Motor neuron (in vitro differentiated cells): ENCODE data around the gene GP1BB. TPM values are rescaled to one million over a fixed set of nuclear protein-coding genes. Genes with fewer than 3 reads are reported as not detected.
"Not testable (repeated sequence)": the region's sequence is repeated elsewhere in the genome, so short reads cannot be mapped to it uniquely, and the experiment has no call there.

ENCODE experiments used
- ATAC-seq, 8 experiments: fragments of 200-7000 bp; cut with Tn5 transposase; replicated peaks in 6 of 8; 2 replicates each; pipeline ENCODE4 v1.8.0; 2021; ENCODE audit warnings: mild to moderate bottlenecking in 8 of 8, moderate library complexity in 8 of 8
- H3K27ac ChIP-seq, 2 donors: fragments of 250-450 bp; sonication (Bioruptor Pico); 2 replicates each; pipeline ENCODE4 v1.9.0; 2021; ENCODE audit warnings: antibody characterized with exemption in 2 of 2, mild to moderate bottlenecking in 2 of 2, moderate library complexity in 1 of 2
- H3K4me1 ChIP-seq, 2 donors: fragments of 250-450 bp; sonication (Bioruptor Pico); replicated peaks in 1 of 2; 2 replicates each; pipeline ENCODE4 v1.6.1; 2021; ENCODE audit warnings: antibody characterized with exemption in 2 of 2, mild to moderate bottlenecking in 2 of 2, moderate library complexity in 1 of 2
- H3K4me3 ChIP-seq, 5 donors: fragments of 250-450 bp; sonication (Bioruptor Pico); 2 replicates each; pipeline ENCODE4 v1.9.0; 2021; ENCODE audit warnings: antibody characterized with exemption in 5 of 5, mild to moderate bottlenecking in 5 of 5, moderate library complexity in 4 of 5
- WGBS, 10 experiments: fragments of 450-650 bp; shearing (Covaris generic); methylation state at CpG; one replicate each; pipeline ENCODE4 v1.0.0; 2022; 5-methylcytosine and 5-hydroxymethylcytosine counted together
- in situ Hi-C, 9 experiments: fragments of 400-800 bp; cut with MboI; loops; one replicate each; pipeline ENCODE4 v1.15.0; 2021; ENCODE audit warnings: low sequenced_read_pairs in 9 of 9, low pct_unique_long_range_greater_than_20kb in 2 of 9; ENCODE audit not compliant: unreplicated experiment in 9 of 9
- total RNA-seq, 8 experiments: library from RNA; unstranded; fragments of 300-600 nt; gene quantifications; 2 replicates each; pipeline versions ENCODE4 v1.2.3 to v1.2.4, GENCODE V29; 2022

The GP1BB gene
- 1 to 10 TPM in 7 of 8 experiments, not detected in 1; 2.0 to 7.4 (median 3.5) TPM for total RNA-seq

- H3K4me1 ChIP-seq, result peaks cover 31 to 42% of the 10 kb centered on the region in 2 donors
- WGBS, 10 experiments, result 0 to 100% (median 20%) methylated on average over 2 to 23 of the region's 80 CpGs; no CpG with 5 or more reads in 3 of the 10 experiments
- H3K4me3 ChIP-seq, result peak within 1 kb of the TSS; percentile 5 to 28 (median 17)
- ATAC-seq, result peak in 5 of 8 experiments; percentile 34 to 73 (median 70)
- peak within 1 kb of the TSS in 1 of 2 donors; percentile 48 for H3K27ac ChIP-seq
- in situ Hi-C loops, result loop anchor here in 2 of 9 experiments (10.0 to 25.0 kb wide), 2 partner anchors 189 to 191 kb away; no protein-coding TSS in a partner anchor
These were observed at the start of gene GP1BB for GRCh38 chr22:19723232-19723982. Gene GP1BB (plus strand): TSS chr22:19723539. CDS start chr22:19723570, 31 bp downstream.

DNA sequence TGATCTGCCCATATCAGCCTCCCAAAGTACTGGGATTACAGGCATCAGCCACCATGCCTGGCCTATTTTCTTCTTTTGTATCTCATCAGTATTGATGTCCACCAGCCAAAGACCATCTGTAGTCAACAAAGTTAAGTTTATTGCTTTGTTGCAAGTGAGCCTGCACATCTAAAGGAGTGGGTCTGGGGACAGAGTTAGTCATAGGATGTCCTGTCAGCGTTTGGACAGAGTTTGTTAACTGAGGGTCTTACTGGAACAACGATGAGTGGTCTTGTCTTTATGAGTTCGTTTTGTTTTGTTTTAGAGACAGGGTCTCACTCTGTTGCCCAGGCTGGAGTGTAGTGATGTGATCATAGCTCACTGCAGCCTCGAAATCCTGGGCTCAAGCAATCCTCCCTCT is 49.7 kb upstream of the GP1BB start:
- H3K27ac ChIP-seq, result no peak overlapping the region
- no peak for ATAC-seq
- in situ Hi-C loops, result no loop called here
- no peaks in the 10 kb centered on the region for H3K4me1 ChIP-seq
- no peak overlapping the region for H3K4me3 ChIP-seq
- 40 to 63% (median 58%) methylated on average over 1 to 4 of the region's 4 CpGs; no CpG with 5 or more reads in 4 of the 10 experiments for WGBS, 10 experiments

DNA sequence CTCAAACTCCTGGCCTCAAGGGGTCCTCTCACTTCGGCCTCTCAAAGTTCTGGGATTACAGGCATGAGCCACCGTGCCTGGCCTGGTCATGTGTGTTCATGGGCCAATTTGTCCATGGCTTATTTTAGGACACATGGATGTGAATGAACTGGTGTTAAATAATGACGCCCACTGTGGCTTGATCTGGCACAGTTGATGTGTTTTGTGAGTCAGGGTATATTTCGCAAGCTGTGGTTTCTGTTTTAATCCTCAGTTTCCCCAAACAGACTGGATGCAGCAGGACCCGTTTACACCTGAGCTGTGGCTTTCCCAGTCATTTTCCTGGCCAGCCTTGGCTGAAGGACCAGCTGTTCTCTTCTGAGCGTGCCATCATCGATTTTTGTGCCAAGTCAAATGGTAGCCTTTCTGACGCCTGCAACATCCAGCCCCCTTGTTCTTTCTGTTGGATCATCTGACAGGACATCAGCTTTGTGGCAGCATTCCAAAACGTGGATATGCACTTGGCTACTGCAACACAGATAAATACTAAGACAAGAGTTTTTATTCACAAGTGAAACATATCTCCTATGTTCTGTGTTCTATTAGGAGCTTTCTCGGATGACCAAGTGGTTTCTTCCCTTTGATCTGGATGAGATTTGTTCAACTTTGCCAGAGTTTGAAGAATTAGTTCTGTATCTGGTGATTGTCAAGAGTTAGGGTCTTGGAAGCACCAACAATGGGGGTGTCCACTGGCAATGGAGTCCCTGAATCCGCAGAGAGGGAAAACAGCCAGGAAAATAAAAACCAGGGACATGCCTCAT is 49.0 kb upstream of the GP1BB start:
- Histone ChIP-seq H3K4me3 (no peak overlapping the region), H3K4me1 (peaks cover 5 to 6% of the 10 kb centered on the region in 2 donors), H3K27ac (no peak overlapping the region)
- in situ Hi-C loops, result no loop called here
- no peak for ATAC-seq
- WGBS, 10 experiments, result 11 to 92% (median 68%) methylated on average over 3 to 7 of the region's 11 CpGs; no CpG with 5 or more reads in 2 of the 10 experiments

DNA sequence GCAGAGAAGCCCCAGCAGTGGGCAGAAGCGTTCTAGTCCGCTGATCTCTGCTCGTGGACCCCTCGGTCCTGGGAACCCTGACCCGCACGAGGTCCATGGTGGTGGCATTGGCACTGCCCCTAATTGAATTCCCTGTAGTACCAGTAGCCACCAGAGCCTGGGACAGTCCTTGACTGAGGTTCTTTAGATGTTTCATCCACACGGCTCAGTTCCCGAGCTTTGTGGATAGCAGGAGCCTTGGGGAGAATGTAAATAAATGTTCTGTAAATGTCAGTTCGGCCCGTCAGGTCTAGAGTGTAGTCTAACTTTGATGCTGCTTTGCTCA is 48.4 kb upstream of the GP1BB start:
- in situ Hi-C loops, result no loop called here
- WGBS, 10 experiments, result 40 to 95% (median 76%) methylated on average over 1 to 8 of the region's 10 CpGs; no CpG with 5 or more reads in 1 of the 10 experiments
- ATAC-seq, result no peak
- H3K4me1 ChIP-seq, result peaks cover 8 to 10% of the 10 kb centered on the region in 2 donors
- no peak overlapping the region for H3K27ac ChIP-seq
- H3K4me3 ChIP-seq, result no peak overlapping the region

GRCh38 chr22:19675428-19675827 is 47.9 kb upstream of the GP1BB start:
- Histone ChIP-seq H3K27ac (no peak overlapping the region), H3K4me1 (peaks cover 8 to 10% of the 10 kb centered on the region in 2 donors), H3K4me3 (no peak overlapping the region)
- WGBS, 10 experiments, result 0 to 100% (median 55%) methylated on average over 1 to 7 of the region's 7 CpGs
- ATAC-seq, result no peak
- in situ Hi-C loops, result no loop called here

GRCh38 chr22:19676437-19676836 is 46.9 kb upstream of the GP1BB start:
- not testable (repeated sequence) for ATAC-seq
- 0 to 100% (median 69%) methylated on average over 1 of the region's 1 CpG; no CpG with 5 or more reads in 2 of the 10 experiments for WGBS, 10 experiments

GRCh38 chr22:19678949-19679521 is 44.3 kb upstream of the GP1BB start:
- peak overlapping the region in 1 of 2 donors; percentile 23 for H3K27ac ChIP-seq
- H3K4me1 ChIP-seq, result peaks cover 8 to 10% of the 10 kb centered on the region in 2 donors
- 5 to 68% (median 43%) methylated on average over 3 to 6 of the region's 11 CpGs; no CpG with 5 or more reads in 5 of the 10 experiments for WGBS, 10 experiments
- H3K4me3 ChIP-seq, result no peak overlapping the region
- peak in 6 of 8 experiments; percentile 31 to 80 (median 56) for ATAC-seq
- in situ Hi-C loops, result no loop called here

More at GRCh38 chr22:19676437-19676836, 46.9 kb upstream of the GP1BB start:
- in situ Hi-C loops, H3K27ac ChIP-seq, H3K4me3 ChIP-seq: not testable (repeated sequence)
- H3K4me1 ChIP-seq, result peaks cover 8 to 10% of the 10 kb centered on the region in 2 donors

- H3K4me1 ChIP-seq, result peaks cover 8 to 10% of the 10 kb centered on the region in 2 donors
- 0 to 50% (median 40%) methylated on average over 1 of the region's 14 CpGs; no CpG with 5 or more reads in 7 of the 10 experiments for WGBS, 10 experiments
- ATAC-seq, result peak; percentile 37 to 98 (median 66)
- H3K27ac ChIP-seq, result peak overlapping the region in 1 of 2 donors; percentile 23
- in situ Hi-C loops, result no loop called here
- H3K4me3 ChIP-seq, result no peak overlapping the region
These were observed 43.7 kb upstream of the GP1BB start for GRCh38 chr22:19679522-19680101.

DNA sequence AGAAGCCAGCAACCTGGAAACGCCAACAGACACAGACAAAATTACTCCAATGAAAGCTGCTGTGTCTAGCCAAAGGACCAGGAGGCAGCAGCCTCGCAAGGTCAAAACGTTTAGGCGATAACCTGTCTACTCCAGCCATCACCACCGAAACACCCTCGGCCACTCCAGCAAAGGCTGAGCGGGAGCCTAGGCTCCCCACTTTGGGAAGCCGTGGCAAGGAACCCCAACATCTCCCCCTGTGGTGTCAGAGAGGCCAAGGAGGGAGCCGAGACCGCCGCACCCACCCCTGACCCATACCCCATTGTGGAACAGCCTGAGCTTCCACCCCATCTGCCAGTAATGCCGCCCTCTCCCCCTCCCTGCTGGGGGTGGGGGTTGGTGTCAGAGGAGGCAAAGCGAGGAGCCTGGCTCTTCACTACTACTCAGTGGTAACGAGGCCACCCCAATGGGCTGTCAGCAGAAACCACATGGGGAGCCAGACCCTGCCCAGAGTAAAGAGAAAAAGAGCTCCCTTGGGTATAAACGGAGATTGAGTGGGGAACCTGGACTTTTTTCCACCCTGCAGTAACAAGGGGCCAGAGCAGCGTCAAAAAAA is 43.0 kb upstream of the GP1BB start:
- H3K27ac ChIP-seq, result no peak overlapping the region
- peaks cover 8 to 10% of the 10 kb centered on the region in 2 donors for H3K4me1 ChIP-seq
- H3K4me3 ChIP-seq, result no peak overlapping the region
- in situ Hi-C loops, result no loop called here
- 73 to 100% (median 87%) methylated on average over 1 to 3 of the region's 16 CpGs; no CpG with 5 or more reads in 5 of the 10 experiments for WGBS, 10 experiments
- no peak for ATAC-seq

DNA sequence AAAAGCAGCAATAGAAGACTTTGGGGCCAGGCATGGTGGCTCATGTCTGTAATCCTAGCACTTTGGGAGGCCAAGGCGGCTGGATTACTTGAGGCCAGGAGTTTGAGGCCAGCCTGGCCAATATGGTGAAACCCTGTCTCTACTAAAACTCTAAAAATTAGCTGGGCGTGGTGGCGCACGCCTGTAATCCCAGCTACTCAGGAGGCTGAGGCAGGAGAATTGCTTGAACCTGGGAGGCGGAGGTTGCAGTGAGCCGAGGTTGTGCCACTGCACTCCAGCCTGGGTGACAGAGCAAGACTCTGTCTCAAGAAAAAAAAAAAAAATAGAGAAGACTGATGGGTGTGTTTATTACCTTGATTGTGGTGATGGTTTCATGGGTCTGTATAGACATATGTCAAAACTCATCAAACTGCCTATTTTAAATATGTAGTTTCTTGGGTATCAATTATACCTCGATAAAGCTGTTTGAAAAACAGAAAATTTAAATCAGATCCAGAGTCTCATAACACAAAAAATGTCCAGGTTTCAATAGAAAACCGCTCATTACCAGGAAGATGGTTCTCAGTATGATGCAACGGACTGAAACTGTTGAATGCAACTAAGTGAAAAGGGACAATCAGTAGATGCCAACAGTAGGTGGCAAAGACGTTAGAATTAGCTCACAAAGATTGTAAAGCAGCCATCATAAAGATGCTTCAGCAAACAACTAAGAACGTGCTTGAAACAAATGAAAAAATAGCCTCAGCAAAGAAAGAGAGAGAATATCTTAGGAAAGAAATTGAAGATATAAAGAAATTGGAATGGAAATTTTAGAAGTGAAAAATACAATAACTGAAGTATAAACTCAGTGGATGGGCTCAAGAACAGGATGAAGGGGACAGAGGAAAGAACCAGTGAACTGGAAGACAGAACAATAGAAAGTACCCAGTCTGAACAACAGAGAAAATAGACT is 42.2 kb upstream of the GP1BB start:
- no peak overlapping the region for H3K27ac ChIP-seq
- WGBS, 10 experiments, result 28 to 87% (median 67%) methylated on average over 2 to 6 of the region's 11 CpGs
- no peak overlapping the region for H3K4me3 ChIP-seq
- peaks cover 8 to 10% of the 10 kb centered on the region in 2 donors for H3K4me1 ChIP-seq
- in situ Hi-C loops, result no loop called here
- ATAC-seq, result no peak

GRCh38 chr22:19681863-19682245 is 41.5 kb upstream of the GP1BB start:
- 53 to 98% (median 85%) methylated on average over 2 to 6 of the region's 6 CpGs for WGBS, 10 experiments
- Histone ChIP-seq H3K27ac (no peak overlapping the region), H3K4me3 (no peak overlapping the region), H3K4me1 (peaks cover 8 to 14% of the 10 kb centered on the region in 2 donors)
- no peak for ATAC-seq
- in situ Hi-C loops, result no loop called here
